Panc1 (cell line): ENCODE measurements around the gene TTF2.

Source experiments
- CTCF ChIP-seq: fragments of 450-650 bp; IDR thresholded peaks from 2 replicates; pipeline ENCODE4 v1.5.1; 2017; ENCODE audit warnings: mild to moderate bottlenecking
- REST ChIP-seq, 2 experiments: IDR thresholded peaks; 2 replicates each; pipeline ENCODE4 v1.6.1; 2011 to 2012; ENCODE audit warnings: low read depth in 2 of 2, control low read depth in 1 of 2, low read length in 1 of 2, mild to moderate bottlenecking in 1 of 2, moderate library complexity in 1 of 2; ENCODE audit not compliant: insufficient read depth in 1 of 2

- TF ChIP-seq REST (IDR thresholded peaks at IDR 0.05; ENCODE audit: insufficient read depth in 1 of 2, low read depth in 2 of 2, low read length in 1 of 2) (no peak), CTCF (no peak)
Measured at GRCh38 chr1:117060441-117061317, 553 bp downstream of the TTF2 start.
